Heart left ventricle (tissue), 13 donors: ENCODE data around the gene ARHGEF28.

ENCODE experiments used
- CTCF ChIP-seq, 12 donors: fragments of 200-600 bp; sonication (generic) in 4 of 12; IDR thresholded peaks; one replicate each; pipeline versions ENCODE4 v1.5.0 to v1.8.0; 2018 to 2022; ENCODE audit warnings: antibody characterized with exemption in 12 of 12, mild to moderate bottlenecking in 5 of 12
- POLR2A ChIP-seq, 2 donors: fragments of 450-650 bp; IDR thresholded peaks; one replicate each; pipeline ENCODE4 v1.6.1; 2017; ENCODE audit warnings: antibody characterized with exemption in 2 of 2, mild to moderate bottlenecking in 2 of 2, moderate library complexity in 2 of 2
- donor health status: ischemic (EF 13 %, LVEDD 7.1; RV severe dilation, severe dysfunction).
- donor health status: DM: no; HTN: yes; CAD: no.
- donor health status: DM: no; HTN: no; CAD: no.
- donor health status: ischemic (EF 25% LVEDD 6.9; RV normal size, moderate dysfunction).
- donor health status: ischemic (EF 25% LVEDD 5.7; RV mildly dilated, moderate dysfunction).
- donor health status: ischemic (EF 35%, LVEDD 5.7; RV mildly dilated, moderate dysfunction).
- donor health status: nonischemic (EF 11% LVEDD 7.7; RV severe dilation, severe dysfunction).
- donor health status: DM: yes; HTN: yes; CAD: no.
- donor health status: PGD.
- donor health status: ischemic (EF 29% LVEDD 5.4; RV normal size, mild dysfunction).
- donor health status: nonischemic (EF 23%, LVEDD 6.1; RV moderate dilation, normal function).

DNA sequence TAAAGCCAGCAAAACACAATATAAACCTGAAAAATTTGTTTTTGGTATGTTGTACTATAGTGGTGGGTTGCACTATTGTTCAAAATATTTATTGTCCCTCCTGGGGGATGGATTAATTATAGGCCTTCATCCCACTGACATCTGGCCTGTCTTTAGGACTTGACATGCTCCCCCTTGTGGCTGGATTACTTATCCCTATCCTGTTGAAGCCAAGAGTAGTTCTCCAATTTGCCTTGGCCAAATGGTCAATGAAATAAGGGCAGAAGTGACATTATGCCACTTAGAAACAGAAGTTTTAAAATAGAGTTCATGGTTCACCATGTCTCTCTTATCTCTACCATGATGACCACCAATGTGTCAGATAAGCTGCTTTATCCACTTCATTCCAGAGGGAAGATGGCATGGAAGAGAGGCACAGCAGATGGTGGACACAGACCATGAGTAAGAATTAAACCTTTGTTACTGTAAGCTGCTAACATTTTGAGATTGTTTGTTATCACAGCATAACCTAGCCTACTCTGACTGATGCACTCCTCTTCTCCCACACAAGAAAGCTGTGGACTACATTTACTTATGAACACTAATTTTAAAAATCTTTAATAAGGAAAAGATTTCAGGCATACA lies 29.2 kb upstream of the ARHGEF28 start:
- TF ChIP-seq CTCF (IDR thresholded peaks at IDR 0.05) (peak in 11 of 12 donors; percentile 7 to 54 (median 42)), POLR2A (IDR thresholded peaks at IDR 0.05) (no peak)
